Memory B cell (primary cell): ENCODE data around the gene AUTS2.

ENCODE experiments used
- ATAC-seq: fragments of 150-1000 bp; cut with Tn5 transposase; 2 replicates; pipeline ENCODE4 v1.10.0; 2021; ENCODE audit warnings: low read depth, mild to moderate bottlenecking, moderate library complexity
- DNase-seq, 2 donors: peaks; one replicate each; pipeline ENCODE4 v3.0.0; 2022; ENCODE audit warnings: low spot score in 2 of 2
- H3K27ac Mint-ChIP-seq: one replicate; pipeline ENCODE4 v1.8.0; 2022; ENCODE audit warnings: mild to moderate bottlenecking, moderate library complexity, mixed read lengths
- H3K27me3 Mint-ChIP-seq: one replicate; pipeline ENCODE4 v1.8.0; 2022; ENCODE audit warnings: mixed read lengths
- H3K36me3 Mint-ChIP-seq: one replicate; pipeline ENCODE4 v1.8.0; 2022; ENCODE audit warnings: mild to moderate bottlenecking, mixed read lengths
- H3K4me1 Mint-ChIP-seq: one replicate; pipeline ENCODE4 v1.8.0; 2022; ENCODE audit warnings: mixed read lengths
- H3K4me3 Mint-ChIP-seq: one replicate; pipeline ENCODE4 v1.8.0; 2022; ENCODE audit warnings: mild to moderate bottlenecking, moderate library complexity, mixed read lengths
- H3K9me3 Mint-ChIP-seq: one replicate; pipeline ENCODE4 v1.8.0; 2022; ENCODE audit warnings: mixed read lengths

The AUTS2 gene

GRCh38 chr7:69595415-69595814, 2.9 kb upstream of the AUTS2 start:
- peaks cover 8% of the 10 kb centered on the region for H3K4me1 Mint-ChIP-seq
- ATAC-seq: no peak
- no peaks in the 10 kb centered on the region for H3K27me3 Mint-ChIP-seq
- peaks cover 4% of the 10 kb centered on the region for H3K36me3 Mint-ChIP-seq
- H3K4me3 Mint-ChIP-seq: no peak overlapping the region
- DNase-seq: no peak
- H3K9me3 Mint-ChIP-seq: peaks cover 2% of the 10 kb centered on the region
- H3K27ac Mint-ChIP-seq: no peak overlapping the region

GRCh38 chr7:69596056-69596455, 2.2 kb upstream of the AUTS2 start:
- Mint-ChIP-seq H3K9me3 (no peaks in the 10 kb centered on the region), H3K4me1 (peaks cover 11% of the 10 kb centered on the region), H3K4me3 (no peak overlapping the region), H3K36me3 (peaks cover 2% of the 10 kb centered on the region), H3K27ac (peak overlapping the region; percentile 87), H3K27me3 (no peaks in the 10 kb centered on the region)
- DNase-seq (no peak), ATAC-seq (no peak)

GRCh38 chr7:69596723-69597277, 1.5 kb upstream of the AUTS2 start:
- ATAC-seq (no peak), DNase-seq (no peak)
- no peaks in the 10 kb centered on the region for H3K9me3 Mint-ChIP-seq
- peaks cover 2% of the 10 kb centered on the region for H3K36me3 Mint-ChIP-seq
- peaks cover 11% of the 10 kb centered on the region for H3K4me1 Mint-ChIP-seq
- no peaks in the 10 kb centered on the region for H3K27me3 Mint-ChIP-seq
- peak overlapping the region; percentile 86 for H3K4me3 Mint-ChIP-seq
- H3K27ac Mint-ChIP-seq: peak overlapping the region; percentile 87

GRCh38 chr7:69597278-69598076, 798 bp upstream of the AUTS2 start:
- Mint-ChIP-seq H3K4me3 (peak overlapping the region; percentile 86), H3K27ac (peak overlapping the region; percentile 87), H3K4me1 (peaks cover 11% of the 10 kb centered on the region), H3K27me3 (no peaks in the 10 kb centered on the region), H3K36me3 (peaks cover 2% of the 10 kb centered on the region), H3K9me3 (no peaks in the 10 kb centered on the region)
- DNase-seq (peak; percentile 13 to 55), ATAC-seq (peak; percentile 1)

GRCh38 chr7:69598487-69599285, 411 bp downstream of the AUTS2 start:
- ATAC-seq: no peak
- Mint-ChIP-seq H3K4me1 (peaks cover 11% of the 10 kb centered on the region), H3K36me3 (peaks cover 2% of the 10 kb centered on the region), H3K27ac (peak overlapping the region; percentile 65), H3K9me3 (no peaks in the 10 kb centered on the region), H3K4me3 (peak overlapping the region; percentile 94), H3K27me3 (no peaks in the 10 kb centered on the region)
- peak in 1 of 2 donors; percentile 4 for DNase-seq

- peak overlapping the region; percentile 94 for H3K4me3 Mint-ChIP-seq
Measured at GRCh38 chr7:69599286-69599954, 1.1 kb downstream of the AUTS2 start.

GRCh38 chr7:69599955-69600709, 1.9 kb downstream of the AUTS2 start:
- ATAC-seq: no peak

More at GRCh38 chr7:69599286-69599954, 1.1 kb downstream of the AUTS2 start:
- DNase-seq (peak in 1 of 2 donors; percentile 28), ATAC-seq (no peak)
- Mint-ChIP-seq H3K27ac (peak overlapping the region; percentile 54), H3K4me1 (peaks cover 11% of the 10 kb centered on the region), H3K27me3 (no peaks in the 10 kb centered on the region), H3K9me3 (no peaks in the 10 kb centered on the region), H3K36me3 (peaks cover 2% of the 10 kb centered on the region)

GRCh38 chr7:69600710-69601519, 2.6 kb downstream of the AUTS2 start:
- Mint-ChIP-seq H3K27ac (no peak overlapping the region), H3K9me3 (no peaks in the 10 kb centered on the region), H3K36me3 (peaks cover 2% of the 10 kb centered on the region), H3K4me1 (peaks cover 11% of the 10 kb centered on the region), H3K4me3 (peak overlapping the region; percentile 43), H3K27me3 (no peaks in the 10 kb centered on the region)
- ATAC-seq (no peak), DNase-seq (no peak)

More at GRCh38 chr7:69599955-69600709, 1.9 kb downstream of the AUTS2 start:
- DNase-seq: no peak
- Mint-ChIP-seq H3K36me3 (peaks cover 2% of the 10 kb centered on the region), H3K4me3 (peak overlapping the region; percentile 84), H3K27ac (peak overlapping the region; percentile 54), H3K9me3 (no peaks in the 10 kb centered on the region), H3K27me3 (no peaks in the 10 kb centered on the region), H3K4me1 (peaks cover 11% of the 10 kb centered on the region)

- Mint-ChIP-seq H3K36me3 (peaks cover 2% of the 10 kb centered on the region), H3K27me3 (no peaks in the 10 kb centered on the region), H3K4me3 (no peak overlapping the region), H3K27ac (no peak overlapping the region), H3K9me3 (no peaks in the 10 kb centered on the region), H3K4me1 (peaks cover 8% of the 10 kb centered on the region)
- DNase-seq: no peak
- ATAC-seq: no peak
Measured at GRCh38 chr7:69602522-69602921, 4.2 kb downstream of the AUTS2 start.

- no peak for ATAC-seq
- DNase-seq: no peak
- Mint-ChIP-seq H3K9me3 (no peaks in the 10 kb centered on the region), H3K36me3 (peaks cover 2% of the 10 kb centered on the region), H3K27me3 (no peaks in the 10 kb centered on the region), H3K4me1 (peaks cover 8% of the 10 kb centered on the region), H3K27ac (no peak overlapping the region), H3K4me3 (no peak overlapping the region)
Measured at GRCh38 chr7:69603351-69603750, 5.1 kb downstream of the AUTS2 start.

- H3K36me3 Mint-ChIP-seq: peaks cover 2% of the 10 kb centered on the region
- DNase-seq (no peak), ATAC-seq (peak; percentile 78)
- H3K9me3 Mint-ChIP-seq: no peaks in the 10 kb centered on the region
- H3K4me1 Mint-ChIP-seq: peaks cover 8% of the 10 kb centered on the region
- no peak overlapping the region for H3K4me3 Mint-ChIP-seq
- no peaks in the 10 kb centered on the region for H3K27me3 Mint-ChIP-seq
- no peak overlapping the region for H3K27ac Mint-ChIP-seq
Measured at GRCh38 chr7:69603937-69604494, 5.7 kb downstream of the AUTS2 start.

GRCh38 chr7:69605070-69605469, 6.8 kb downstream of the AUTS2 start:
- Mint-ChIP-seq H3K9me3 (no peaks in the 10 kb centered on the region), H3K36me3 (no peaks in the 10 kb centered on the region), H3K4me3 (no peak overlapping the region), H3K27ac (no peak overlapping the region), H3K27me3 (no peaks in the 10 kb centered on the region), H3K4me1 (peaks cover 5% of the 10 kb centered on the region)
- ATAC-seq: no peak
- no peak for DNase-seq
